ENCODE data around the gene SPECC1L. TPM values are rescaled to one million over a fixed set of nuclear protein-coding genes. Genes with fewer than 3 reads are reported as not detected.

SPECC1L gene
- total RNA-seq, 5 donors from 2014 or later (not counting 1 experiment from before 2014, with no cell fraction given): 45.3 to 64.0 (median 54.5) TPM

DNA sequence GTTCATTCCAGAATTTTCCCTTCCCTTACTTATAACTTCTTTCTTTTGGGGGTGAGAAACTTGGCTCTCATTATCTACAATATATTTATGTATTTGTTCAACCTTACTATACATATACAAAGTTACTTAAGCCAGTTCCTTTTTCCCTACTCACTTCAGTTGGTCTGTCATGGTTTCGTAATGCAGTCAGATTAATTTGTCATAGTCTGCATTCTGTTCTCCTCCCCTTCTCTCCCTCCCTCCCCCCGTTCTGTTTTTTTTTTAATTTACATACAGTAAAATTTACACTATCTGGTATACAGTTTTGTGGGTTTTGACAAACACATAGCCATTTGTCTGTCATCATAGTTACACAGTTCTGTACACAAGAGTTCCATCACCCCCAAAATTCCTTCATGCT, 84.9 kb downstream of the SPECC1L start:
- Histone ChIP-seq H3K4me1 (ENCODE audit: control insufficient read depth in 1 of 2, extremely low read depth in 1 of 2, insufficient read depth in 2 of 2, low read length in 2 of 2) (no peaks in the 10 kb centered on the region), H3K27ac (ENCODE audit: low read length) (no peak overlapping the region), H3K36me3 (ENCODE audit: control insufficient read depth in 2 of 2, extremely low read depth in 1 of 2, insufficient read depth in 1 of 2, low read length in 1 of 2) (peaks cover 8 to 49% of the 10 kb centered on the region in 2 donors), H3K9me3 (no peaks in the 10 kb centered on the region), H3K4me3 (ENCODE audit: control insufficient read depth in 1 of 2, extremely low read depth in 1 of 2, low read length in 1 of 2) (no peak overlapping the region), H3K27me3 (replicated peaks in 1 of 2; ENCODE audit: control insufficient read depth in 2 of 2, extremely low read depth in 1 of 2, insufficient read depth in 2 of 2, low read length in 1 of 2) (no peaks in the 10 kb centered on the region)
- H3K27me3 Mint-ChIP-seq: no peaks in the 10 kb centered on the region
- H3K4me1 Mint-ChIP-seq: peaks cover 0 to 20% (median 0%) of the 10 kb centered on the region in 3 donors
- ATAC-seq (replicated peaks in 1 of 4) (no peak), DNase-seq (no peak)
- ChIA-PET POLR2A (no interaction called here), CTCF (no interaction called here)
- no peak overlapping the region for H3K4me3 Mint-ChIP-seq
- 100% methylated on average over 1 of the region's 2 CpGs for WGBS (ENCODE audit: insufficient coverage)
- H3K27ac Mint-ChIP-seq: no peak overlapping the region
- peaks cover 71% of the 10 kb centered on the region for H3K36me3 Mint-ChIP-seq
- H3K9me3 Mint-ChIP-seq: peaks cover 0 to 4% (median 0%) of the 10 kb centered on the region in 3 donors

DNA sequence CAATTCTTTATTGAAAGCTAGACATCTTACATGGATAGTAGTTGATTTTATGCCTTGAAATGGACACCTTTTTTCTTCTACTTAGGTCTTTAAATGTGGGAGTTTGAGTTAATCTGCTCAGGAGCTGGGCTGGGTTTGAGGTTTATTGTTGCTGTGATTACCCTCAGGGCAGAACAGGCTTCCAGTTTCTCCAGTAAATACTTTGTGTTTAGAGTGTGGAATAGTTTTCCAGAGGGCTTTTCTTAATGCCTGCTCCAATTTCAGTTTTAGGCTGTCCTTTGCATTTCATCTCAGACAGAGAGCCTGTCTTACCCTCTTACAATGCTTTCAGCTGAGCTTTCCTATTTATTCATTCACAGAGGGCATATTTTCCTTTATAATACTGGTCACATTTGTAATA, 86.9 kb downstream of the SPECC1L start:
- ChIA-PET POLR2A (no interaction called here), CTCF (interaction anchor here in 1 of 2 donors (0.7 kb wide), 1 partner anchor 49 kb away, joined by 3 read pairs; no protein-coding TSS in a partner anchor)
- ATAC-seq (replicated peaks in 1 of 4) (no peak), DNase-seq (no peak)
- Mint-ChIP-seq H3K4me3 (no peak overlapping the region), H3K27me3 (no peaks in the 10 kb centered on the region), H3K4me1 (peaks cover 0 to 20% (median 0%) of the 10 kb centered on the region in 3 donors), H3K9me3 (peaks cover 0 to 4% (median 0%) of the 10 kb centered on the region in 3 donors), H3K27ac (no peak overlapping the region), H3K36me3 (peaks cover 61% of the 10 kb centered on the region)
- Histone ChIP-seq H3K4me3 (ENCODE audit: control insufficient read depth in 1 of 2, extremely low read depth in 1 of 2, low read length in 1 of 2) (no peak overlapping the region), H3K4me1 (ENCODE audit: control insufficient read depth in 1 of 2, extremely low read depth in 1 of 2, insufficient read depth in 2 of 2, low read length in 2 of 2) (no peaks in the 10 kb centered on the region), H3K36me3 (ENCODE audit: control insufficient read depth in 2 of 2, extremely low read depth in 1 of 2, insufficient read depth in 1 of 2, low read length in 1 of 2) (peaks cover 12 to 48% of the 10 kb centered on the region in 2 donors), H3K9me3 (no peaks in the 10 kb centered on the region), H3K27ac (ENCODE audit: low read length) (no peak overlapping the region), H3K27me3 (replicated peaks in 1 of 2; ENCODE audit: control insufficient read depth in 2 of 2, extremely low read depth in 1 of 2, insufficient read depth in 2 of 2, low read length in 1 of 2) (no peaks in the 10 kb centered on the region)

GRCh38 chr22:24358105-24358836, 87.6 kb downstream of the SPECC1L start:
- ATAC-seq (replicated peaks in 1 of 4): no peak
- CTCF ChIA-PET: interaction anchor here in 1 of 2 donors (0.7 kb wide), 1 partner anchor 49 kb away, joined by 3 read pairs; no protein-coding TSS in a partner anchor
- no peaks in the 10 kb centered on the region for H3K27me3 Mint-ChIP-seq

DNA sequence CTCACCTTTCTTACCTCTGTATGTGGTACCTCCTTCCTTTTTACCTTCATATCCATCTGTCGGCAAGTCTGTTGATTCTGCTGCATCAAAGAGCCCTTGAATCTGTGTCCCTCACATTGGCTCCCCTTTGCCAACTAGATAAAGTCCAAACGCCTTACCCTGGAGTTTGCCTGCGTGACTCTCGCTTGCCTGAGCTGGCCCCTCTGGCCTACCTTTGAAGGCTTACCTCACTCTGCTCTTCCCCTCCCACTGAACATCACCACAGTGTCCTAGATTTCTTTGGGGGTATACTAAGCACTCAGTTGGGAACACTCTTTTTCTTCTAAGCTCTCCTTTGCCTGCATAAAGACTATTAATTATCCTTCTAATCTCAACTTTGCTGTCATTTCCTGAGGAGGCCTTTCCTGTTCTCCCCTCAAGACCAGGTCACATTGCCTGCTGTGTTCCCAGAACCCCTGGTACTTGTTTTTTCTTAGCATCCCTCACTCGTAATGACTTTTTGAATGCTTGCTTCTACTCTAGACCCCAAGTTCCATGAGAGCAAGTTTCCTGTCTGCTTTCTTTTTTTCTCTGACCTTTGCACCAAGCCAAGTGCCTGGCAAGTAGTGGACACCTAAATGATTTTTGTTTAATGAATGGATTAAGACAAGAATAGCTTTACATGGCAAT, 89.0 kb downstream of the SPECC1L start:
- POLR2A ChIA-PET: no interaction called here
- Mint-ChIP-seq H3K4me3 (no peak overlapping the region), H3K36me3 (peaks cover 51% of the 10 kb centered on the region), H3K27me3 (no peaks in the 10 kb centered on the region), H3K4me1 (peaks cover 0 to 20% (median 0%) of the 10 kb centered on the region in 3 donors), H3K9me3 (no peaks in the 10 kb centered on the region), H3K27ac (no peak overlapping the region)
- Histone ChIP-seq H3K4me1 (ENCODE audit: control insufficient read depth in 1 of 2, extremely low read depth in 1 of 2, insufficient read depth in 2 of 2, low read length in 2 of 2) (no peaks in the 10 kb centered on the region), H3K27me3 (replicated peaks in 1 of 2; ENCODE audit: control insufficient read depth in 2 of 2, extremely low read depth in 1 of 2, insufficient read depth in 2 of 2, low read length in 1 of 2) (no peaks in the 10 kb centered on the region), H3K4me3 (ENCODE audit: control insufficient read depth in 1 of 2, extremely low read depth in 1 of 2, low read length in 1 of 2) (no peak overlapping the region), H3K27ac (ENCODE audit: low read length) (no peak overlapping the region), H3K36me3 (ENCODE audit: control insufficient read depth in 2 of 2, extremely low read depth in 1 of 2, insufficient read depth in 1 of 2, low read length in 1 of 2) (peaks cover 11 to 42% of the 10 kb centered on the region in 2 donors), H3K9me3 (no peaks in the 10 kb centered on the region)
- ATAC-seq (replicated peaks in 1 of 4) (no peak), DNase-seq (no peak)
- 96% methylated on average over 4 of the region's 5 CpGs for WGBS (ENCODE audit: insufficient coverage)
- CTCF ChIA-PET: no interaction called here

More at GRCh38 chr22:24358105-24358836, 87.6 kb downstream of the SPECC1L start:
- POLR2A ChIA-PET: no interaction called here
- H3K27ac ChIP-seq (ENCODE audit: low read length): no peak overlapping the region
- H3K4me1 ChIP-seq (ENCODE audit: control insufficient read depth in 1 of 2, extremely low read depth in 1 of 2, insufficient read depth in 2 of 2, low read length in 2 of 2): no peaks in the 10 kb centered on the region
- H3K27ac Mint-ChIP-seq: no peak overlapping the region
- peaks cover 12 to 51% of the 10 kb centered on the region in 2 donors for H3K36me3 ChIP-seq (ENCODE audit: control insufficient read depth in 2 of 2, extremely low read depth in 1 of 2, insufficient read depth in 1 of 2, low read length in 1 of 2)
- DNase-seq: no peak
- H3K9me3 Mint-ChIP-seq: peaks cover 0 to under 1% (median 0%) of the 10 kb centered on the region in 3 donors
- H3K36me3 Mint-ChIP-seq: peaks cover 60% of the 10 kb centered on the region
- H3K4me3 ChIP-seq (ENCODE audit: control insufficient read depth in 1 of 2, extremely low read depth in 1 of 2, low read length in 1 of 2): no peak overlapping the region
- no peaks in the 10 kb centered on the region for H3K9me3 ChIP-seq
- peaks cover 0 to 20% (median 0%) of the 10 kb centered on the region in 3 donors for H3K4me1 Mint-ChIP-seq
- H3K27me3 ChIP-seq (replicated peaks in 1 of 2; ENCODE audit: control insufficient read depth in 2 of 2, extremely low read depth in 1 of 2, insufficient read depth in 2 of 2, low read length in 1 of 2): no peaks in the 10 kb centered on the region
- no peak overlapping the region for H3K4me3 Mint-ChIP-seq
- WGBS (ENCODE audit: insufficient coverage): 90% methylated on average over 4 of the region's 8 CpGs

- H3K9me3 ChIP-seq: no peaks in the 10 kb centered on the region
- Mint-ChIP-seq H3K27me3 (no peaks in the 10 kb centered on the region), H3K4me1 (peaks cover 0 to 8% (median 0%) of the 10 kb centered on the region in 3 donors), H3K27ac (no peak overlapping the region), H3K4me3 (no peak overlapping the region), H3K9me3 (no peaks in the 10 kb centered on the region), H3K36me3 (peaks cover 62% of the 10 kb centered on the region)
- WGBS (ENCODE audit: insufficient coverage): 100% methylated on average over 3 of the region's 4 CpGs
- H3K27me3 ChIP-seq (replicated peaks in 1 of 2; ENCODE audit: control insufficient read depth in 2 of 2, extremely low read depth in 1 of 2, insufficient read depth in 2 of 2, low read length in 1 of 2): no peaks in the 10 kb centered on the region
- H3K27ac ChIP-seq (ENCODE audit: low read length): no peak overlapping the region
- H3K36me3 ChIP-seq (ENCODE audit: control insufficient read depth in 2 of 2, extremely low read depth in 1 of 2, insufficient read depth in 1 of 2, low read length in 1 of 2): peaks cover 11 to 44% of the 10 kb centered on the region in 2 donors
- CTCF ChIA-PET: no interaction called here
- ATAC-seq (replicated peaks in 1 of 4) (no peak), DNase-seq (no peak)
- no peaks in the 10 kb centered on the region for H3K4me1 ChIP-seq (ENCODE audit: control insufficient read depth in 1 of 2, extremely low read depth in 1 of 2, insufficient read depth in 2 of 2, low read length in 2 of 2)
- no peak overlapping the region for H3K4me3 ChIP-seq (ENCODE audit: control insufficient read depth in 1 of 2, extremely low read depth in 1 of 2, low read length in 1 of 2)
- POLR2A ChIA-PET: no interaction called here
Observed at GRCh38 chr22:24361976-24362646, 91.5 kb downstream of the SPECC1L start.

- Histone ChIP-seq H3K27ac (ENCODE audit: low read length) (no peak overlapping the region), H3K9me3 (no peaks in the 10 kb centered on the region), H3K36me3 (ENCODE audit: control insufficient read depth in 2 of 2, extremely low read depth in 1 of 2, insufficient read depth in 1 of 2, low read length in 1 of 2) (peaks cover 6 to 44% of the 10 kb centered on the region in 2 donors), H3K27me3 (replicated peaks in 1 of 2; ENCODE audit: control insufficient read depth in 2 of 2, extremely low read depth in 1 of 2, insufficient read depth in 2 of 2, low read length in 1 of 2) (no peaks in the 10 kb centered on the region), H3K4me1 (ENCODE audit: control insufficient read depth in 1 of 2, extremely low read depth in 1 of 2, insufficient read depth in 2 of 2, low read length in 2 of 2) (no peaks in the 10 kb centered on the region), H3K4me3 (ENCODE audit: control insufficient read depth in 1 of 2, extremely low read depth in 1 of 2, low read length in 1 of 2) (no peak overlapping the region)
- no peak for ATAC-seq (replicated peaks in 1 of 4)
- Mint-ChIP-seq H3K27me3 (no peaks in the 10 kb centered on the region), H3K4me1 (peaks cover 0 to 8% (median 0%) of the 10 kb centered on the region in 3 donors), H3K9me3 (no peaks in the 10 kb centered on the region), H3K36me3 (peaks cover 63% of the 10 kb centered on the region), H3K4me3 (no peak overlapping the region), H3K27ac (no peak overlapping the region)
- POLR2A ChIA-PET: interaction anchor here in 1 of 2 donors (0.6 kb wide), 1 partner anchor 30 kb away, joined by 4 read pairs; no protein-coding TSS in a partner anchor
- no CpG with 5 or more reads among the region's 3 CpGs for WGBS (ENCODE audit: insufficient coverage)
- CTCF ChIA-PET: no interaction called here
- no peak for DNase-seq
Observed at GRCh38 chr22:24363243-24363642, 92.6 kb downstream of the SPECC1L start.
